Naive thymus-derived CD8-positive, alpha-beta T cell (primary cell): ENCODE measurements around the gene SH3PXD2B. TPM values are rescaled to one million over a fixed set of nuclear protein-coding genes. Genes with fewer than 3 reads are reported as not detected.

ENCODE experiments used
- ATAC-seq, 2 donors: fragments of 150-1000 bp; cut with Tn5 transposase in 1 of 2; sonication (Bioruptor Pico), chemical (Tn5 transposase) in 1 of 2; 1 replicate in 1 of 2; 2 replicates in 1 of 2; pipeline ENCODE4 v1.10.0; 2021; ENCODE audit warnings: mild to moderate bottlenecking in 2 of 2, moderate library complexity in 2 of 2
- POLR2A ChIA-PET: fragments of 350-600 bp; sonication (Branson Sonifier 250); formaldehyde crosslinking; loops from one replicate; lab custom pipeline; 2021; ENCODE audit warnings: antibody characterized with exemption; lab: Charles Lee
- DNase-seq, 10 donors: peaks; one replicate each; pipeline versions ENCODE4 v3.0.0 to v3.0.0-alpha.2; 2020 to 2022
- H3K27ac Mint-ChIP-seq, 10 donors: one replicate each; pipeline ENCODE4 v1.8.0; 2020 to 2022; ENCODE audit warnings: mild to moderate bottlenecking in 10 of 10, mixed read lengths in 10 of 10, moderate library complexity in 4 of 10, inconsistent platforms in 1 of 10
- H3K27me3 Mint-ChIP-seq, 5 donors: one replicate each; pipeline ENCODE4 v1.8.0; 2021 to 2022; ENCODE audit warnings: mixed read lengths in 5 of 5
- H3K36me3 Mint-ChIP-seq, 3 donors: one replicate each; pipeline ENCODE4 v1.8.0; 2020 to 2022; ENCODE audit warnings: mixed read lengths in 3 of 3, mild to moderate bottlenecking in 2 of 3, inconsistent platforms in 1 of 3
- H3K4me1 Mint-ChIP-seq, 4 donors: one replicate each; pipeline ENCODE4 v1.8.0; 2021 to 2022; ENCODE audit warnings: mixed read lengths in 4 of 4
- H3K4me3 Mint-ChIP-seq, 10 donors: one replicate each; pipeline ENCODE4 v1.8.0; 2020 to 2022; ENCODE audit warnings: mild to moderate bottlenecking in 10 of 10, mixed read lengths in 10 of 10, moderate library complexity in 6 of 10, inconsistent platforms in 1 of 10
- H3K9me3 Mint-ChIP-seq, 9 donors: one replicate each; pipeline ENCODE4 v1.8.0; 2020 to 2022; ENCODE audit warnings: mixed read lengths in 9 of 9, mild to moderate bottlenecking in 3 of 9, inconsistent platforms in 1 of 9, moderate library complexity in 1 of 9
- polyA plus RNA-seq, 3 donors: library from polyadenylated mRNA; unstranded; fragments of 300-500 nt; fragmentation: Illumina TruSeq; gene quantifications; one replicate each; pipeline ENCODE4 v1.2.3, GENCODE V29; 2021
- total RNA-seq, 8 experiments: library from RNA in 2 of 8; stranded (reverse) in 2 of 8; gene quantifications; one replicate each; pipeline ENCODE4 v1.2.3 and lab custom pipeline; 2021 to 2026

The SH3PXD2B gene
- total and polyA plus RNA-seq, 5 experiments from 2014 or later, result 0.09 to 0.55 (median 0.28) TPM; not detected in 1

- DNase-seq, result no peak
- Mint-ChIP-seq H3K27me3 (peaks cover 0 to 13% (median 2%) of the 10 kb centered on the region in 5 donors), H3K4me1 (peaks cover 0 to 3% (median 0%) of the 10 kb centered on the region in 4 donors), H3K27ac (no peak overlapping the region), H3K36me3 (no peaks in the 10 kb centered on the region), H3K9me3 (no peaks in the 10 kb centered on the region), H3K4me3 (no peak overlapping the region)
- POLR2A ChIA-PET, result no interaction called here
- ATAC-seq, result no peak
These were observed 28.2 kb downstream of the SH3PXD2B start for GRCh38 chr5:172426086-172426485.

- H3K27me3 Mint-ChIP-seq, result peaks cover 0 to 13% (median 2%) of the 10 kb centered on the region in 5 donors
- H3K27ac Mint-ChIP-seq, result no peak overlapping the region
- DNase-seq (no peak), ATAC-seq (no peak)
- no peaks in the 10 kb centered on the region for H3K36me3 Mint-ChIP-seq
- H3K4me3 Mint-ChIP-seq, result no peak overlapping the region
- POLR2A ChIA-PET, result no interaction called here
- H3K4me1 Mint-ChIP-seq, result peaks cover 0 to 5% (median 0%) of the 10 kb centered on the region in 4 donors
- no peaks in the 10 kb centered on the region for H3K9me3 Mint-ChIP-seq
These were observed 28.9 kb downstream of the SH3PXD2B start for GRCh38 chr5:172425402-172425801.

GRCh38 chr5:172424808-172425207 lies 29.5 kb downstream of the SH3PXD2B start:
- no peak overlapping the region for H3K27ac Mint-ChIP-seq
- H3K36me3 Mint-ChIP-seq, result no peaks in the 10 kb centered on the region
- DNase-seq (no peak), ATAC-seq (no peak)
- no peak overlapping the region for H3K4me3 Mint-ChIP-seq
- POLR2A ChIA-PET, result no interaction called here
- H3K9me3 Mint-ChIP-seq, result no peaks in the 10 kb centered on the region
- peaks cover 0 to 11% (median 0%) of the 10 kb centered on the region in 4 donors for H3K4me1 Mint-ChIP-seq
- H3K27me3 Mint-ChIP-seq, result peaks cover 0 to 13% (median 2%) of the 10 kb centered on the region in 5 donors

- peaks cover 0 to 13% (median 2%) of the 10 kb centered on the region in 5 donors for H3K27me3 Mint-ChIP-seq
- no peak for DNase-seq
- POLR2A ChIA-PET, result no interaction called here
- H3K27ac Mint-ChIP-seq, result no peak overlapping the region
- no peaks in the 10 kb centered on the region for H3K9me3 Mint-ChIP-seq
- peaks cover 0 to 8% (median 0%) of the 10 kb centered on the region in 4 donors for H3K4me1 Mint-ChIP-seq
- no peak overlapping the region for H3K4me3 Mint-ChIP-seq
- ATAC-seq, result no peak
- H3K36me3 Mint-ChIP-seq, result no peaks in the 10 kb centered on the region
These were observed 30.2 kb downstream of the SH3PXD2B start for GRCh38 chr5:172424111-172424490.

- Mint-ChIP-seq H3K36me3 (no peaks in the 10 kb centered on the region), H3K27me3 (peaks cover 0 to 13% (median 2%) of the 10 kb centered on the region in 5 donors), H3K4me1 (peaks cover 0 to 8% (median 0%) of the 10 kb centered on the region in 4 donors), H3K27ac (no peak overlapping the region), H3K9me3 (no peaks in the 10 kb centered on the region), H3K4me3 (no peak overlapping the region)
- POLR2A ChIA-PET, result no interaction called here
- no peak for ATAC-seq
- DNase-seq, result no peak
These were observed 30.8 kb downstream of the SH3PXD2B start for GRCh38 chr5:172423379-172424110.

- POLR2A ChIA-PET, result no interaction called here
- Mint-ChIP-seq H3K27ac (no peak overlapping the region), H3K4me1 (peaks cover 0 to 8% (median 0%) of the 10 kb centered on the region in 4 donors), H3K4me3 (no peak overlapping the region), H3K9me3 (no peaks in the 10 kb centered on the region), H3K36me3 (no peaks in the 10 kb centered on the region), H3K27me3 (peaks cover 0 to 15% (median 4%) of the 10 kb centered on the region in 5 donors)
- DNase-seq (no peak), ATAC-seq (no peak)
These were observed 32.1 kb downstream of the SH3PXD2B start for GRCh38 chr5:172422255-172422654.

- Mint-ChIP-seq H3K4me1 (peaks cover 0 to 8% (median 0%) of the 10 kb centered on the region in 4 donors), H3K9me3 (no peaks in the 10 kb centered on the region), H3K4me3 (no peak overlapping the region), H3K27ac (no peak overlapping the region), H3K27me3 (peaks cover 0 to 11% (median 5%) of the 10 kb centered on the region in 5 donors), H3K36me3 (no peaks in the 10 kb centered on the region)
- DNase-seq, result no peak
- POLR2A ChIA-PET, result no interaction called here
- ATAC-seq, result no peak
These were observed 33.3 kb downstream of the SH3PXD2B start for GRCh38 chr5:172421020-172421419.

GRCh38 chr5:172420235-172420939 lies 33.9 kb downstream of the SH3PXD2B start:
- POLR2A ChIA-PET, result no interaction called here
- ATAC-seq (no peak), DNase-seq (no peak)
- Mint-ChIP-seq H3K4me3 (no peak overlapping the region), H3K27me3 (peaks cover 0 to 7% (median 5%) of the 10 kb centered on the region in 5 donors), H3K4me1 (peaks cover 0 to 8% (median 0%) of the 10 kb centered on the region in 4 donors), H3K36me3 (no peaks in the 10 kb centered on the region), H3K27ac (no peak overlapping the region), H3K9me3 (no peaks in the 10 kb centered on the region)

- POLR2A ChIA-PET, result no interaction called here
- Mint-ChIP-seq H3K4me1 (peaks cover 0 to 8% (median 0%) of the 10 kb centered on the region in 4 donors), H3K9me3 (no peaks in the 10 kb centered on the region), H3K36me3 (no peaks in the 10 kb centered on the region), H3K4me3 (no peak overlapping the region), H3K27ac (no peak overlapping the region), H3K27me3 (peaks cover 0 to 5% (median 0%) of the 10 kb centered on the region in 5 donors)
- ATAC-seq (no peak), DNase-seq (no peak)
These were observed 35.2 kb downstream of the SH3PXD2B start for GRCh38 chr5:172418862-172419814.

- DNase-seq (no peak), ATAC-seq (no peak)
- POLR2A ChIA-PET, result interaction anchor here (0.6 kb wide), 1 partner anchor 553 kb away, joined by 3 read pairs; no protein-coding TSS in a partner anchor
- Mint-ChIP-seq H3K9me3 (no peaks in the 10 kb centered on the region), H3K27ac (no peak overlapping the region), H3K27me3 (peaks cover 0 to 5% (median 3%) of the 10 kb centered on the region in 5 donors), H3K4me1 (peaks cover 0 to 11% (median 0%) of the 10 kb centered on the region in 4 donors), H3K36me3 (no peaks in the 10 kb centered on the region), H3K4me3 (no peak overlapping the region)
These were observed 36.2 kb downstream of the SH3PXD2B start for GRCh38 chr5:172417983-172418630.

- ATAC-seq, result no peak
- Mint-ChIP-seq H3K4me1 (peaks cover 0 to 14% (median 0%) of the 10 kb centered on the region in 4 donors), H3K27ac (no peak overlapping the region)
These were observed 37.0 kb downstream of the SH3PXD2B start for GRCh38 chr5:172417130-172417841.

More at GRCh38 chr5:172417130-172417841, 37.0 kb downstream of the SH3PXD2B start:
- no peak overlapping the region for H3K4me3 Mint-ChIP-seq
- no peaks in the 10 kb centered on the region for H3K9me3 Mint-ChIP-seq
- H3K27me3 Mint-ChIP-seq, result peaks cover 0 to 9% (median 3%) of the 10 kb centered on the region in 5 donors
- no peak for DNase-seq
- H3K36me3 Mint-ChIP-seq, result no peaks in the 10 kb centered on the region
- POLR2A ChIA-PET, result interaction anchor here (0.6 kb wide), 1 partner anchor 552 kb away, joined by 3 read pairs; no protein-coding TSS in a partner anchor
